Smooth muscle cell (in vitro differentiated cells): ENCODE data around the gene RTKN. TPM values are rescaled to one million over a fixed set of nuclear protein-coding genes. Genes with fewer than 3 reads are reported as not detected.

Source experiments
- DNase-seq: peaks from one replicate; lab custom pipeline; 2025; ENCODE audit not compliant: unreplicated experiment; lab: John Stamatoyannopoulos, UW
- H2AFZ ChIP-seq: fragments of 200-600 bp; sonication (generic); 2 replicates; pipeline ENCODE4 v1.6.0; 2016; ENCODE audit warnings: antibody characterized with exemption, low read depth, mild to moderate bottlenecking
- H3F3A ChIP-seq: fragments of 200-600 bp; sonication (generic); 2 replicates; pipeline ENCODE4 v1.6.0; 2017; ENCODE audit warnings: antibody characterized with exemption, low read depth
- H3K27ac ChIP-seq: fragments of 200-600 bp; sonication (generic); 2 replicates; pipeline ENCODE4 v1.5.1; 2016; ENCODE audit warnings: low read depth, mild to moderate bottlenecking
- H3K27me3 ChIP-seq: fragments of 200-600 bp; sonication (generic); 2 replicates; pipeline ENCODE4 v1.6.1; 2016; ENCODE audit warnings: low read depth, mild to moderate bottlenecking
- H3K36me3 ChIP-seq: fragments of 200-600 bp; sonication (generic); 2 replicates; pipeline ENCODE4 v1.5.1; 2016; ENCODE audit warnings: low read depth
- H3K4me1 ChIP-seq: fragments of 200-600 bp; sonication (generic); 2 replicates; pipeline ENCODE4 v1.5.1; 2016; ENCODE audit warnings: low read depth
- H3K4me2 ChIP-seq: fragments of 200-600 bp; sonication (generic); 2 replicates; pipeline ENCODE4 v1.6.0; 2016; ENCODE audit warnings: mild to moderate bottlenecking
- H3K4me3 ChIP-seq: fragments of 200-600 bp; sonication (generic); 2 replicates; pipeline ENCODE4 v1.5.1; 2016; ENCODE audit warnings: mild to moderate bottlenecking
- H3K79me2 ChIP-seq: fragments of 200-600 bp; sonication (generic); 2 replicates; pipeline ENCODE4 v1.6.0; 2016; ENCODE audit warnings: low read depth, mild to moderate bottlenecking
- H3K9ac ChIP-seq: fragments of 200-600 bp; sonication (generic); 2 replicates; pipeline ENCODE4 v1.6.0; 2016; ENCODE audit warnings: low read depth
- H3K9me3 ChIP-seq: fragments of 200-600 bp; sonication (generic); replicated peaks from 2 replicates; pipeline ENCODE4 v1.5.1; 2016; ENCODE audit warnings: low read depth
- H4K20me1 ChIP-seq: fragments of 200-600 bp; sonication (generic); 2 replicates; pipeline ENCODE4 v1.6.0; 2016; ENCODE audit warnings: low read depth
- WGBS: methylation state at CpG from one replicate; pipeline ENCODE4 v1.1.7; 2016; ENCODE audit warnings: low lambda C conversion rate; 5-methylcytosine and 5-hydroxymethylcytosine counted together
- polyA plus RNA-seq: library from polyadenylated mRNA; unstranded; fragments of >200 nt; fragmentation: Nextera tagmentation; extraction: Ambion mirVana; gene quantifications from 2 replicates; pipeline ENCODE4 v1.2.1, GENCODE V29; 2016
- total RNA-seq: library from RNA; depleted of rRNA; stranded (reverse); fragments of >200 nt; gene quantifications from 2 replicates; pipeline ENCODE4 v1.2.3, GENCODE V29; 2014
- TF ChIP-seq, protein P1 (sequence below): fragments of 200-600 bp; sonication (generic); IDR thresholded peaks from 2 replicates; pipeline ENCODE4 v1.5.1; 2017; ENCODE audit warnings: borderline replicate concordance, mild to moderate bottlenecking, antibody characterized with exemption; ENCODE audit not compliant: insufficient read depth, poor library complexity, severe bottlenecking

The RTKN gene
- total and polyA plus RNA-seq, 2 experiments from 2014 or later, result 31.4 to 60.5 TPM

- H2AFZ ChIP-seq, result no peak overlapping the region
- no peaks in the 10 kb centered on the region for H3K36me3 ChIP-seq
- TF ChIP-seq, protein P1, sequence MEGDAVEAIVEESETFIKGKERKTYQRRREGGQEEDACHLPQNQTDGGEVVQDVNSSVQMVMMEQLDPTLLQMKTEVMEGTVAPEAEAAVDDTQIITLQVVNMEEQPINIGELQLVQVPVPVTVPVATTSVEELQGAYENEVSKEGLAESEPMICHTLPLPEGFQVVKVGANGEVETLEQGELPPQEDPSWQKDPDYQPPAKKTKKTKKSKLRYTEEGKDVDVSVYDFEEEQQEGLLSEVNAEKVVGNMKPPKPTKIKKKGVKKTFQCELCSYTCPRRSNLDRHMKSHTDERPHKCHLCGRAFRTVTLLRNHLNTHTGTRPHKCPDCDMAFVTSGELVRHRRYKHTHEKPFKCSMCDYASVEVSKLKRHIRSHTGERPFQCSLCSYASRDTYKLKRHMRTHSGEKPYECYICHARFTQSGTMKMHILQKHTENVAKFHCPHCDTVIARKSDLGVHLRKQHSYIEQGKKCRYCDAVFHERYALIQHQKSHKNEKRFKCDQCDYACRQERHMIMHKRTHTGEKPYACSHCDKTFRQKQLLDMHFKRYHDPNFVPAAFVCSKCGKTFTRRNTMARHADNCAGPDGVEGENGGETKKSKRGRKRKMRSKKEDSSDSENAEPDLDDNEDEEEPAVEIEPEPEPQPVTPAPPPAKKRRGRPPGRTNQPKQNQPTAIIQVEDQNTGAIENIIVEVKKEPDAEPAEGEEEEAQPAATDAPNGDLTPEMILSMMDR, result no peak
- H3K4me1 ChIP-seq, result no peaks in the 10 kb centered on the region
- H3K9me3 ChIP-seq, result no peaks in the 10 kb centered on the region
- DNase-seq, result no peak
- no peak overlapping the region for H3K9ac ChIP-seq
- no peak overlapping the region for H3K4me3 ChIP-seq
- no peaks in the 10 kb centered on the region for H4K20me1 ChIP-seq
- no peaks in the 10 kb centered on the region for H3K27me3 ChIP-seq
- no peak overlapping the region for H3K4me2 ChIP-seq
- H3K79me2 ChIP-seq, result no peaks in the 10 kb centered on the region
- no peaks in the 10 kb centered on the region for H3F3A ChIP-seq
- WGBS, result 87% methylated on average over 8 of the region's 8 CpGs
- H3K27ac ChIP-seq, result no peak overlapping the region
Measured at GRCh38 chr2:74413001-74413698, 28.6 kb downstream of the RTKN start.

DNA sequence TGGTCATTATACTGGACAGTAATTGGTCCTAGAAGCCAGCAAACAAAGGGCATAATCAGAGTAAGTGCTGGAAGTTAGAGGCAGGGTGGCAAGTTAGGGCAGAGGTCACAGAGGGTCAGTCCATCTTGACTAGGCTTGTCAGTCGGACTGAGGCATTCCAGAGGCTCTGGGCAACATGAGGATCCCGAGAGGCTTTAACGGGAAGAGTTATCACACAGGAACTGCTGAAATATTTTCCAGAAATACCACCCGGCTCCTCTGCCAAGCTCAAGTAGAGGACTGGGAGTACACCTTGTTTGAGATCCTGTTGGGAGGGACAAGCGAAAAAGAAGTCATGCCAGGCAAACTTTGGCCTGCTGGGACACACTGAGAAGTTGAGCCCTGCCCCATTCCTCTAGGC is 34.1 kb downstream of the RTKN start:
- DNase-seq, result no peak
- Histone ChIP-seq H3K9ac (no peak overlapping the region), H3K9me3 (no peaks in the 10 kb centered on the region), H3K27ac (no peak overlapping the region), H4K20me1 (no peaks in the 10 kb centered on the region), H3K79me2 (no peaks in the 10 kb centered on the region), H3K4me2 (no peak overlapping the region), H3K4me3 (no peak overlapping the region), H3K4me1 (no peaks in the 10 kb centered on the region), H3K27me3 (no peaks in the 10 kb centered on the region), H2AFZ (no peak overlapping the region), H3K36me3 (no peaks in the 10 kb centered on the region), H3F3A (no peaks in the 10 kb centered on the region)
- 74% methylated on average over 5 of the region's 5 CpGs for WGBS
- TF ChIP-seq, protein P1, result no peak

- Histone ChIP-seq H4K20me1 (no peaks in the 10 kb centered on the region), H3K36me3 (no peaks in the 10 kb centered on the region), H3F3A (no peaks in the 10 kb centered on the region), H3K9me3 (no peaks in the 10 kb centered on the region), H3K79me2 (no peaks in the 10 kb centered on the region), H3K9ac (no peak overlapping the region), H3K27ac (no peak overlapping the region), H3K4me3 (no peak overlapping the region), H2AFZ (no peak overlapping the region), H3K4me2 (no peak overlapping the region), H3K4me1 (no peaks in the 10 kb centered on the region), H3K27me3 (no peaks in the 10 kb centered on the region)
- TF ChIP-seq, protein P1, result no peak
- no peak for DNase-seq
Measured at GRCh38 chr2:74406035-74406434, 35.7 kb downstream of the RTKN start.

DNA sequence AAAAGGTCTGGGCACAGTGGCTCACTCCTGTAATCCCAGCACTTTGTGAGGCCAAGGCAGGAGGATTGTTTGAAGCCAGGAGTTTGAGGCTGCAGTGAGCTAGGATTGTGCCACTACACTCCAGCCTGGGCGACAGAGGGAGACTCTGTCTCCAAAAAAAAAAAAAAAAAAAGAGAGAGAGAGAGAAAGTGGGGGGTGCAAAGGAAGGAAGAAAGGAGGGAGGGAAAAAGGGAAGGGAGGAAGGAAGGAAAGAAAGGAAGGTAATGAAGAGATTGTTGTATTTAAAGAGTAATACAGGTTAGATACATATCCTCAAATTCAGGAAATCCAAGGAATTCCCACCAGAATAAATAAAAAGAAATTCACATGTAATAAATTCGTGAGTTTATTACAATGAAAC is 39.8 kb downstream of the RTKN start:
- no peaks in the 10 kb centered on the region for H3K79me2 ChIP-seq

More for the DNA sequence above, 39.8 kb downstream of the RTKN start:
- H3K27ac ChIP-seq, result no peak overlapping the region
- no peak overlapping the region for H3K4me3 ChIP-seq
- TF ChIP-seq, protein P1, result no peak
- H3K36me3 ChIP-seq, result no peaks in the 10 kb centered on the region
- DNase-seq, result no peak
- no peaks in the 10 kb centered on the region for H3K4me1 ChIP-seq
- 76% methylated on average over 2 of the region's 2 CpGs for WGBS
- no peaks in the 10 kb centered on the region for H3K27me3 ChIP-seq
- no peaks in the 10 kb centered on the region for H4K20me1 ChIP-seq
- no peak overlapping the region for H3K4me2 ChIP-seq
- H3K9ac ChIP-seq, result no peak overlapping the region
- no peaks in the 10 kb centered on the region for H3K9me3 ChIP-seq
- no peak overlapping the region for H2AFZ ChIP-seq
- no peaks in the 10 kb centered on the region for H3F3A ChIP-seq
